GM12878 (cell line): Measurements from ENCODE around the gene DNASE1. TPM values are rescaled to one million over a fixed set of nuclear protein-coding genes. Genes with fewer than 3 reads are reported as not detected.

Source experiments
- ATAC-seq: fragments of 200-7000 bp; cut with Tn5 transposase; 3 replicates; pipeline ENCODE4 v1.9.1; 2020; ENCODE audit warnings: mild to moderate bottlenecking, moderate library complexity
- BruUV-seq: library from RNA; stranded (reverse); fragments of 400-500 nt; replicated peaks from 2 replicates; lab custom pipeline; 2021; lab: Mats Ljungman, UMichigan
- CTCF ChIA-PET: fragments of 300-600 bp; sonication (Branson Sonifier 250); formaldehyde crosslinking; extraction: SDS; loops from one replicate; lab custom pipeline; 2021; ENCODE audit warnings: inconsistent platforms; lab: Yijun Ruan, JAX
- POLR2A ChIA-PET: fragments of 350-600 bp; formaldehyde crosslinking; extraction: SDS; loops from one replicate; lab custom pipeline; 2021; ENCODE audit warnings: inconsistent platforms; lab: Charles Lee
- RAD21 ChIA-PET: fragments of 300-600 bp; sonication (Branson Sonifier 250); formaldehyde crosslinking; loops from one replicate; lab custom pipeline; 2023; ENCODE audit warnings: antibody characterized with exemption; ENCODE audit not compliant: unreplicated experiment; lab: Charles Lee
- SMC1A ChIA-PET: fragments of 300-600 bp; sonication (Branson Sonifier 250); formaldehyde crosslinking; loops from one replicate; lab custom pipeline; 2023; ENCODE audit not compliant: unreplicated experiment, uncharacterized antibody; lab: Charles Lee
- DNase-seq: peaks from one replicate; pipeline ENCODE4 v3.0.0-alpha.2; 2011; ENCODE audit warnings: low read depth, low spot score
- FAIRE-seq: peaks from 3 replicates; lab custom pipeline; 2011; peaks lifted over from hg19 to GRCh38; lab: Jason Lieb, UNC
- H2AFZ ChIP-seq: 2 replicates; pipeline ENCODE4 v1.6.0; 2011; ENCODE audit warnings: low read depth, low read length, control low read depth; ENCODE audit not compliant: control insufficient read depth
- H3K27ac ChIP-seq: 2 replicates; pipeline ENCODE4 v1.5.1; 2011; ENCODE audit warnings: control low read depth; ENCODE audit not compliant: control insufficient read depth, insufficient read depth
- H3K27me3 ChIP-seq, 2 experiments: replicated peaks in 1 of 2; 2 replicates each; pipeline versions ENCODE4 v1.6.0 to v1.6.1; 2011; ENCODE audit warnings: low read length in 1 of 2; ENCODE audit not compliant: control insufficient read depth in 2 of 2, insufficient read depth in 2 of 2
- H3K36me3 ChIP-seq, 2 experiments: 2 replicates each; pipeline ENCODE4 v1.5.1; 2011; ENCODE audit warnings: low read length in 1 of 2; ENCODE audit not compliant: control insufficient read depth in 2 of 2, insufficient read depth in 2 of 2
- H3K4me1 ChIP-seq: 2 replicates; pipeline ENCODE4 v1.6.1; 2011; ENCODE audit warnings: mild to moderate bottlenecking, low read length, moderate library complexity, mixed read lengths; ENCODE audit not compliant: control insufficient read depth, insufficient read depth
- H3K4me2 ChIP-seq: 2 replicates; pipeline ENCODE4 v1.6.0; 2011; ENCODE audit warnings: control low read depth; ENCODE audit not compliant: control insufficient read depth, insufficient read depth
- H3K4me3 ChIP-seq: fragments of 200-600 bp; sonication (generic); 2 replicates; pipeline ENCODE4 v1.5.1; 2016
- H3K79me2 ChIP-seq: 2 replicates; pipeline ENCODE4 v1.6.0; 2011; ENCODE audit warnings: low read length; ENCODE audit not compliant: control insufficient read depth, insufficient read depth
- H3K9ac ChIP-seq: 2 replicates; pipeline ENCODE4 v1.8.0; 2011; ENCODE audit warnings: low read length, control low read depth, mixed read lengths; ENCODE audit not compliant: control insufficient read depth, insufficient read depth
- H3K9me3 ChIP-seq: replicated peaks from 3 replicates; pipeline ENCODE4 v1.5.1; 2011; ENCODE audit warnings: mild to moderate bottlenecking, low read length; ENCODE audit not compliant: control insufficient read depth, insufficient read depth
- H4K20me1 ChIP-seq: 2 replicates; pipeline ENCODE4 v1.6.0; 2011; ENCODE audit not compliant: control insufficient read depth, insufficient read depth
- CHD2 ChIP-seq: IDR thresholded peaks from 2 replicates; pipeline ENCODE4 v1.6.1; 2011; ENCODE audit warnings: low read depth, low read length, improper control_type of control experiment, borderline replicate concordance
- ETV6 ChIP-seq, 2 experiments: fragments of 450-650 bp in 1 of 2; IDR thresholded peaks in 1 of 2; conservative IDR thresholded peaks in 1 of 2; 2 replicates each; pipeline ENCODE4 v1.6.1; 2014; ENCODE audit warnings: antibody characterized with exemption in 1 of 2, borderline replicate concordance in 1 of 2, low read depth in 1 of 2, mild to moderate bottlenecking in 1 of 2, moderate library complexity in 1 of 2
- EZH2 ChIP-seq: IDR thresholded peaks from 2 replicates; pipeline ENCODE4 v1.6.1; 2012; ENCODE audit warnings: low read depth, mild to moderate bottlenecking, control low read depth, inconsistent platforms, low read length, borderline replicate concordance; ENCODE audit not compliant: control insufficient read depth
- IKZF2 ChIP-seq, 2 experiments: fragments of 450-650 bp; IDR thresholded peaks; 2 replicates each; pipeline ENCODE4 v1.6.1; 2017; ENCODE audit warnings: mild to moderate bottlenecking in 2 of 2, moderate library complexity in 2 of 2
- KAT2A ChIP-seq: conservative IDR thresholded peaks from 2 replicates; pipeline ENCODE4 v1.6.1; 2011; ENCODE audit warnings: low read depth, low read length; ENCODE audit not compliant: control insufficient read depth
- MAX ChIP-seq: IDR thresholded peaks from 2 replicates; pipeline ENCODE4 v1.6.1; 2012; ENCODE audit warnings: low read depth, low read length, improper control_type of control experiment
- ZBTB4 ChIP-seq: fragments of 450-650 bp; formaldehyde crosslinking; IDR thresholded peaks from 2 replicates; pipeline ENCODE4 v1.4.0; 2022; ENCODE audit warnings: mild to moderate bottlenecking, moderate library complexity
- ZSCAN29 ChIP-seq: fragments of 450-650 bp; IDR thresholded peaks from 2 replicates; pipeline ENCODE4 v1.6.1; 2017; ENCODE audit warnings: mild to moderate bottlenecking, moderate library complexity
- WGBS: methylation state at CpG from one replicate; pipeline ENCODE4 v1.1.6; 2016; ENCODE audit warnings: low lambda C conversion rate; ENCODE audit not compliant: insufficient replicate concordance, insufficient coverage; ENCODE audit errors: missing lambda C conversion rate; 5-methylcytosine and 5-hydroxymethylcytosine counted together
- in situ Hi-C: fragments of 300-500 bp; cut with MboI; formaldehyde crosslinking; loops from 9 replicates; pipeline ENCODE4 v1.14.3; 2018; ENCODE audit warnings: mixed read lengths
- intact Hi-C: fragments of 100-400 bp; cut with micrococcal nuclease; formaldehyde crosslinking; loops from one replicate; pipeline ENCODE4 v1.14.2; 2022; ENCODE audit not compliant: unreplicated experiment
- polyA plus RNA-seq, 11 experiments: library from polyadenylated mRNA; depleted of rRNA in 4 of 11; unstranded in 6 of 11; stranded (reverse) in 5 of 11; fragments of >200 nt; fragmentation: Nextera tagmentation in 4 of 11; fragmentation: Illumina TruSeq in 1 of 11; extraction: Ambion mirVana in 4 of 11; extraction: Trizol in 1 of 11; gene quantifications; 1 replicate in 1 of 11; 2 replicates in 10 of 11; pipeline versions ENCODE4 v1.2.1 to v1.2.3, GENCODE V29; 2011 to 2016; ENCODE audit warnings: inconsistent platforms in 2 of 11, missing spikeins in 2 of 11, low read depth in 1 of 11
- total RNA-seq, 4 experiments: library from RNA; depleted of rRNA in 3 of 4; stranded (reverse); fragments of >200 nt in 3 of 4; fragmentation: Illumina TruSeq in 1 of 4; extraction: Trizol in 1 of 4; gene quantifications; 2 replicates each; pipeline versions ENCODE4 v1.2.1 to v1.2.3, GENCODE V29; 2013 to 2021
- TF ChIP-seq, protein P1 (sequence below): IDR thresholded peaks from 2 replicates; pipeline ENCODE4 v1.6.1; 2012; ENCODE audit warnings: improper control_type of control experiment, low read depth, low read length; ENCODE audit not compliant: insufficient replicate concordance

Gene DNASE1
- total and polyA plus RNA-seq, 10 of the 15 experiments (the other 5 are each of a cell fraction or from before 2014, with no cell fraction given) = 0.23 to 12.0 (median 7.9) TPM

- no peaks in the 10 kb centered on the region for H3K27me3 ChIP-seq
- no peaks in the 10 kb centered on the region for H3K79me2 ChIP-seq
- intact Hi-C loops (no loop called here), in situ Hi-C loops (no loop called here)
- CTCF ChIA-PET = interaction anchor here (0.7 to 1.0 kb wide), 2 partner anchors 11 to 647 kb away, joined by 3 to 4 read pairs; no protein-coding TSS in a partner anchor
- no peak overlapping the region for H3K4me3 ChIP-seq
- FAIRE-seq = no peak
- H3K36me3 ChIP-seq = peaks cover 7 to 9% of the 10 kb centered on the region in 2 experiments; a peak in 3 of 4 replicates
- 93% methylated on average over 13 of the region's 13 CpGs for WGBS
- SMC1A ChIA-PET = interaction anchor here (0.7 kb wide), 1 partner anchor 126 kb away, joined by 3 read pairs; no protein-coding TSS in a partner anchor
- TF ChIP-seq MAX (no peak), ZBTB4 (CRISPR knock-in tag) (no peak), EZH2 (no peak), CHD2 (no peak), IKZF2 (IDR thresholded peaks at IDR 0.05) (no peak), ZSCAN29 (no peak), ETV6 (conservative IDR thresholded peaks at IDR 0.05 in 1 of 2, IDR thresholded peaks at IDR 0.05 in 1 of 2; ENCODE audit: borderline replicate concordance in 1 of 2, low read depth in 1 of 2) (no peak), KAT2A (no peak)
- TF ChIP-seq, protein P1, sequence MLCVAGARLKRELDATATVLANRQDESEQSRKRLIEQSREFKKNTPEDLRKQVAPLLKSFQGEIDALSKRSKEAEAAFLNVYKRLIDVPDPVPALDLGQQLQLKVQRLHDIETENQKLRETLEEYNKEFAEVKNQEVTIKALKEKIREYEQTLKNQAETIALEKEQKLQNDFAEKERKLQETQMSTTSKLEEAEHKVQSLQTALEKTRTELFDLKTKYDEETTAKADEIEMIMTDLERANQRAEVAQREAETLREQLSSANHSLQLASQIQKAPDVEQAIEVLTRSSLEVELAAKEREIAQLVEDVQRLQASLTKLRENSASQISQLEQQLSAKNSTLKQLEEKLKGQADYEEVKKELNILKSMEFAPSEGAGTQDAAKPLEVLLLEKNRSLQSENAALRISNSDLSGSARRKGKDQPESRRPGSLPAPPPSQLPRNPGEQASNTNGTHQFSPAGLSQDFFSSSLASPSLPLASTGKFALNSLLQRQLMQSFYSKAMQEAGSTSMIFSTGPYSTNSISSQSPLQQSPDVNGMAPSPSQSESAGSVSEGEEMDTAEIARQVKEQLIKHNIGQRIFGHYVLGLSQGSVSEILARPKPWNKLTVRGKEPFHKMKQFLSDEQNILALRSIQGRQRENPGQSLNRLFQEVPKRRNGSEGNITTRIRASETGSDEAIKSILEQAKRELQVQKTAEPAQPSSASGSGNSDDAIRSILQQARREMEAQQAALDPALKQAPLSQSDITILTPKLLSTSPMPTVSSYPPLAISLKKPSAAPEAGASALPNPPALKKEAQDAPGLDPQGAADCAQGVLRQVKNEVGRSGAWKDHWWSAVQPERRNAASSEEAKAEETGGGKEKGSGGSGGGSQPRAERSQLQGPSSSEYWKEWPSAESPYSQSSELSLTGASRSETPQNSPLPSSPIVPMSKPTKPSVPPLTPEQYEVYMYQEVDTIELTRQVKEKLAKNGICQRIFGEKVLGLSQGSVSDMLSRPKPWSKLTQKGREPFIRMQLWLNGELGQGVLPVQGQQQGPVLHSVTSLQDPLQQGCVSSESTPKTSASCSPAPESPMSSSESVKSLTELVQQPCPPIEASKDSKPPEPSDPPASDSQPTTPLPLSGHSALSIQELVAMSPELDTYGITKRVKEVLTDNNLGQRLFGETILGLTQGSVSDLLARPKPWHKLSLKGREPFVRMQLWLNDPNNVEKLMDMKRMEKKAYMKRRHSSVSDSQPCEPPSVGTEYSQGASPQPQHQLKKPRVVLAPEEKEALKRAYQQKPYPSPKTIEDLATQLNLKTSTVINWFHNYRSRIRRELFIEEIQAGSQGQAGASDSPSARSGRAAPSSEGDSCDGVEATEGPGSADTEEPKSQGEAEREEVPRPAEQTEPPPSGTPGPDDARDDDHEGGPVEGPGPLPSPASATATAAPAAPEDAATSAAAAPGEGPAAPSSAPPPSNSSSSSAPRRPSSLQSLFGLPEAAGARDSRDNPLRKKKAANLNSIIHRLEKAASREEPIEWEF = no peak
- no peaks in the 10 kb centered on the region for H4K20me1 ChIP-seq
- H3K9ac ChIP-seq = no peak overlapping the region
- no peak for ATAC-seq
- RAD21 ChIA-PET = no interaction called here
- H2AFZ ChIP-seq = no peak overlapping the region
- POLR2A ChIA-PET = no interaction called here
- no peaks in the 10 kb centered on the region for H3K9me3 ChIP-seq
- no peaks in the 10 kb centered on the region for H3K4me1 ChIP-seq
- H3K27ac ChIP-seq = no peak overlapping the region
- H3K4me2 ChIP-seq = no peak overlapping the region
- no peak for DNase-seq
- no TSS peak for BruUV-seq
Measured at GRCh38 chr16:3650631-3651265, 3.7 kb upstream of the DNASE1 start.
